Loucy (cell line): ENCODE results near the gene LAPTM5.

Experiments
- EZH2phosphoT487 ChIP-seq: fragments of 200-600 bp; IDR thresholded peaks from 2 replicates; pipeline ENCODE4 v1.6.1; 2018; ENCODE audit warnings: antibody characterized with exemption, mild to moderate bottlenecking, moderate library complexity, borderline replicate concordance
- TF ChIP-seq, protein P1 (sequence below): fragments of 200-600 bp; sonication (generic); conservative IDR thresholded peaks from 2 replicates; pipeline ENCODE4 v1.5.1; 2014; ENCODE audit warnings: mild to moderate bottlenecking, antibody characterized with exemption, low read length

DNA sequence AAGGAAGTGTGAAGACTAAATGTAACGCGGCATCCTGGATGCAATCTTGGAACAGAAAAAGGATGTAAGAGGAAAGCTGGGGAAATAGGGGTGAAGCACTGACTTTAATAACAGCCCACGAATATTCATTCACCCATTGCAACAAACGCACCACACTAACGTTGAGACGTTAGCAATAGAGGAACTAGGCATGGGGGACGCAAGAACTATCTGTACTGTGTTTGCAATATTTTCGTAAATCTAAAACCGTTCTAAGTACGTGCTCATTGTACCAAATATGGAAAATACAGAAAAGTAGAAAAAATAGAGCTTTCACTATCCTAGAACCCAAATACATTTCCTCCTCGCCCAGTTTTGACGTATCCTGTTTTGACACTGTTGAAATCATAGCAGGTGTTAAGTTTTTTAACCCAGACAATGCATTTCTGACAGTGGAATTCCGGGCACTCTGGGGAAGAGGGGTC lies 3.9 kb downstream of the LAPTM5 start:
- TF ChIP-seq, protein P1, sequence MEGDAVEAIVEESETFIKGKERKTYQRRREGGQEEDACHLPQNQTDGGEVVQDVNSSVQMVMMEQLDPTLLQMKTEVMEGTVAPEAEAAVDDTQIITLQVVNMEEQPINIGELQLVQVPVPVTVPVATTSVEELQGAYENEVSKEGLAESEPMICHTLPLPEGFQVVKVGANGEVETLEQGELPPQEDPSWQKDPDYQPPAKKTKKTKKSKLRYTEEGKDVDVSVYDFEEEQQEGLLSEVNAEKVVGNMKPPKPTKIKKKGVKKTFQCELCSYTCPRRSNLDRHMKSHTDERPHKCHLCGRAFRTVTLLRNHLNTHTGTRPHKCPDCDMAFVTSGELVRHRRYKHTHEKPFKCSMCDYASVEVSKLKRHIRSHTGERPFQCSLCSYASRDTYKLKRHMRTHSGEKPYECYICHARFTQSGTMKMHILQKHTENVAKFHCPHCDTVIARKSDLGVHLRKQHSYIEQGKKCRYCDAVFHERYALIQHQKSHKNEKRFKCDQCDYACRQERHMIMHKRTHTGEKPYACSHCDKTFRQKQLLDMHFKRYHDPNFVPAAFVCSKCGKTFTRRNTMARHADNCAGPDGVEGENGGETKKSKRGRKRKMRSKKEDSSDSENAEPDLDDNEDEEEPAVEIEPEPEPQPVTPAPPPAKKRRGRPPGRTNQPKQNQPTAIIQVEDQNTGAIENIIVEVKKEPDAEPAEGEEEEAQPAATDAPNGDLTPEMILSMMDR = no peak
- TF ChIP-seq EZH2phosphoT487 = no peak
